Activated T-helper 17 cell treated with anti-CD3 and anti-CD28 coated beads, Interleukin-2, amount 50 U/mL, for 72 hours (primary cell): ENCODE measurements around the gene EIF5B. TPM values are rescaled to one million over a fixed set of nuclear protein-coding genes. Genes with fewer than 3 reads are reported as not detected.
A peak's percentile ranks its signal among the peaks of the same experiment; 100 is the strongest.
"Not testable (repeated sequence)": the region's sequence is repeated elsewhere in the genome, so short reads cannot be mapped to it uniquely, and the experiment has no call there.

Experiments used
- ATAC-seq: fragments of 150-1000 bp; cut with Tn5 transposase; replicated peaks from 2 replicates; pipeline ENCODE4 v1.10.0; 2021; ENCODE audit warnings: mild to moderate bottlenecking, moderate library complexity
- H3K27ac Mint-ChIP-seq: one replicate; pipeline ENCODE4 v1.8.0; 2022; ENCODE audit warnings: mixed read lengths
- H3K27me3 Mint-ChIP-seq: one replicate; pipeline ENCODE4 v1.8.0; 2022; ENCODE audit warnings: mixed read lengths
- H3K36me3 Mint-ChIP-seq: one replicate; pipeline ENCODE4 v1.8.0; 2022; ENCODE audit warnings: low read depth, mild to moderate bottlenecking, mixed read lengths
- H3K4me1 Mint-ChIP-seq: one replicate; pipeline ENCODE4 v1.8.0; 2022; ENCODE audit warnings: mixed read lengths
- H3K4me3 Mint-ChIP-seq: one replicate; pipeline ENCODE4 v1.8.0; 2022; ENCODE audit warnings: mild to moderate bottlenecking, mixed read lengths
- H3K9me3 Mint-ChIP-seq: one replicate; pipeline ENCODE4 v1.8.0; 2022; ENCODE audit warnings: mixed read lengths
- total RNA-seq, 2 donors: library from RNA; stranded (reverse); gene quantifications; one replicate each; pipeline ENCODE4 v1.2.3, GENCODE V29; 2022

EIF5B gene, protein sequence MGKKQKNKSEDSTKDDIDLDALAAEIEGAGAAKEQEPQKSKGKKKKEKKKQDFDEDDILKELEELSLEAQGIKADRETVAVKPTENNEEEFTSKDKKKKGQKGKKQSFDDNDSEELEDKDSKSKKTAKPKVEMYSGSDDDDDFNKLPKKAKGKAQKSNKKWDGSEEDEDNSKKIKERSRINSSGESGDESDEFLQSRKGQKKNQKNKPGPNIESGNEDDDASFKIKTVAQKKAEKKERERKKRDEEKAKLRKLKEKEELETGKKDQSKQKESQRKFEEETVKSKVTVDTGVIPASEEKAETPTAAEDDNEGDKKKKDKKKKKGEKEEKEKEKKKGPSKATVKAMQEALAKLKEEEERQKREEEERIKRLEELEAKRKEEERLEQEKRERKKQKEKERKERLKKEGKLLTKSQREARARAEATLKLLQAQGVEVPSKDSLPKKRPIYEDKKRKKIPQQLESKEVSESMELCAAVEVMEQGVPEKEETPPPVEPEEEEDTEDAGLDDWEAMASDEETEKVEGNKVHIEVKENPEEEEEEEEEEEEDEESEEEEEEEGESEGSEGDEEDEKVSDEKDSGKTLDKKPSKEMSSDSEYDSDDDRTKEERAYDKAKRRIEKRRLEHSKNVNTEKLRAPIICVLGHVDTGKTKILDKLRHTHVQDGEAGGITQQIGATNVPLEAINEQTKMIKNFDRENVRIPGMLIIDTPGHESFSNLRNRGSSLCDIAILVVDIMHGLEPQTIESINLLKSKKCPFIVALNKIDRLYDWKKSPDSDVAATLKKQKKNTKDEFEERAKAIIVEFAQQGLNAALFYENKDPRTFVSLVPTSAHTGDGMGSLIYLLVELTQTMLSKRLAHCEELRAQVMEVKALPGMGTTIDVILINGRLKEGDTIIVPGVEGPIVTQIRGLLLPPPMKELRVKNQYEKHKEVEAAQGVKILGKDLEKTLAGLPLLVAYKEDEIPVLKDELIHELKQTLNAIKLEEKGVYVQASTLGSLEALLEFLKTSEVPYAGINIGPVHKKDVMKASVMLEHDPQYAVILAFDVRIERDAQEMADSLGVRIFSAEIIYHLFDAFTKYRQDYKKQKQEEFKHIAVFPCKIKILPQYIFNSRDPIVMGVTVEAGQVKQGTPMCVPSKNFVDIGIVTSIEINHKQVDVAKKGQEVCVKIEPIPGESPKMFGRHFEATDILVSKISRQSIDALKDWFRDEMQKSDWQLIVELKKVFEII
- 10 to 100 TPM; 54.1 to 77.8 TPM for total RNA-seq

DNA sequence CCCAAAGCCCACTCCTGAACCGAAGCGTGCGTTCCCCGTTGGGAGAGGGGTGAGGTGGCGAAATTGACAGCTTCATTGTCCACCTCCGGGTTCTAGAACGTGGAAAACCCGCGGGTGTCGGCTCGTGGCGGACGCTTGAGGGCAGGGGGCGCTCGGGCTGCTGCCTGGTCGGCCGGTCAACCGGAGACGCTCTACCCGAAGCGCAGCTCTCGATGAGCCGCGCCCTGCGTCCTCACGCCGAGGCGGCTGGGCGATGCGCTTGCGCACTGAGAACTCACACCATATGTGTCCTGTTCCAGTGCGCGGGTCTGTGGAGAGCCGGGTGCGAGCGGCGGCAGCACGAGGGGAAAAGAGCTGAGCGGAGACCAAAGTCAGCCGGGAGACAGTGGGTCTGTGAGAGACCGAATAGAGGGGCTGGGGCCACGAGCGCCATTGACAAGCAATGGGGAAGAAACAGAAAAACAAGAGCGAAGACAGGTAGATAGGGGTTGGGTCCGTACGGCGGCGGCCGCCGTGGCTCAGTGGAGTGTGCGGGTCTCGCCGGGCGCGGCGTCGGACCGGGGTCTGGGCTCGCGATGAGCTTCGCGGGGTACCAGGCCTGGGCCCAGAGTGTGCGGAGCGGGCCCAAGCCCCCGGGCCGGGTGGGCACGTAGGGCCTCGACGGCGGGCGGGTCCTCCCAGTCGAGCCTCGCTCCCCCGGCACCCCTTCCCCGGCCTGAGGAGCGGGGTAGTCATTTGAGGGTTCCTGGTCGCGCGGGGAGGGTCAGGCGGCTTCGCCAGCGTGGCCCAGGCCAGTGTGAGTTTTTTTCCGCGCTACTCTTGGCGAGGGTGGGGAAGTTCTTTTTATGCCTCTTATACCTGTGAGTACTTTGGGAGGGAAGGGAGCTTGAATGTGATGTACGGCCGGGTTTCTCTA, at the start of gene EIF5B:
EIF5B (plus strand) TSS at position 277 of the 916 bp plus-strand sequence; CDS start at position 443, 166 bp downstream.
- Mint-ChIP-seq H3K36me3 (peaks cover 18% of the 10 kb centered on the region), H3K4me1 (peaks cover 17% of the 10 kb centered on the region)
- ATAC-seq = peak; percentile 79

DNA sequence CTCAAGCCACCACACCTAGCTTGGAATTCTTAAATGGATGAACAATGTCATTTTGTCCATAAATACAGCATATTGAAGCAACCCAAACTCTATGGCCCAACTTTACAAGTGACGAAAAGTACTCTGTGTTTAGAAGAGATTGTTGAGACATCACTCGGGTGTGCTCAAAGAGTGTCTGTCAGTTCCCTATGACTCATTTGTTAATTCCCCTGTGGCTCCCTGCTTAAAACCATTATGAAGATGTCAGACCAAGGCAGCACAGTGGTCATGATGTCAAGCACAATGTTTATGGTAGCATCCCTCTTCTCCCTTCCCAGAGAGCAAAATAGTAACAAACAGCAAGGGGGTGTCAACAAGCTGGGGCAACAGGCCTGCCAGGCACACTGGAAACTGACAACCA, 39.2 kb upstream of the EIF5B start:
- H3K27ac Mint-ChIP-seq = no peak overlapping the region
- H3K27me3 Mint-ChIP-seq = no peaks in the 10 kb centered on the region
- no peak overlapping the region for H3K4me3 Mint-ChIP-seq
- no peak for ATAC-seq
- H3K4me1 Mint-ChIP-seq = no peaks in the 10 kb centered on the region
- no peaks in the 10 kb centered on the region for H3K9me3 Mint-ChIP-seq
- H3K36me3 Mint-ChIP-seq = no peaks in the 10 kb centered on the region

More for the DNA sequence above, at the start of gene EIF5B:
- no peaks in the 10 kb centered on the region for H3K9me3 Mint-ChIP-seq
- no peaks in the 10 kb centered on the region for H3K27me3 Mint-ChIP-seq
- no peak within 1 kb of the TSS for H3K4me3 Mint-ChIP-seq
- H3K27ac Mint-ChIP-seq = no peak within 1 kb of the TSS

GRCh38 chr2:99299580-99299979, 37.6 kb upstream of the EIF5B start:
- Mint-ChIP-seq H3K36me3 (peaks cover 3% of the 10 kb centered on the region), H3K27ac (no peak overlapping the region), H3K9me3 (no peaks in the 10 kb centered on the region), H3K4me3 (no peak overlapping the region), H3K27me3 (no peaks in the 10 kb centered on the region), H3K4me1 (no peaks in the 10 kb centered on the region)
- no peak for ATAC-seq

DNA sequence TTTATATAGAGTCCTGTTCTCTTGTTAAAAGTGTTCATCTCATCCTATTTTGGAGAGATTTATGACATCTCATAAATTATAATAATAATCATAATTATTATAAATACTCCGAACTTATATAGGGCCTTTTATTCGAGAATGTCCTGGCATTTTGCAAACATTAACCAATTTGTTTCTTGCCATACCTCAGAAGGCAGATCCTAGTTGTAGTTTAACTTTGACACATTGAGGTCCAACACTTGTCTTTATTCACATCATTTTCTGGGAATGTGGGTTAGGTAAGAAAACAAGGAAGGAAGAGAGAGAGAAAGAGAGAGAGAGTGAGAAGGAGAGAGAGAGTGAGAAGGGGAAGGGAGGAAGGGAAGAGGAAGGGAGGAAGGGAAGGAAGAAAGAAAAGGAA, 36.1 kb upstream of the EIF5B start, which contains the start of gene LYG1:
LYG1 (minus strand) TSS at position 101 of the 400 bp plus-strand sequence. CDS start 5,527 bp downstream, outside the sequence.
- not testable (repeated sequence) for H3K36me3 Mint-ChIP-seq, ATAC-seq, H3K4me3 Mint-ChIP-seq, H3K4me1 Mint-ChIP-seq, H3K9me3 Mint-ChIP-seq, H3K27ac Mint-ChIP-seq, H3K27me3 Mint-ChIP-seq

DNA sequence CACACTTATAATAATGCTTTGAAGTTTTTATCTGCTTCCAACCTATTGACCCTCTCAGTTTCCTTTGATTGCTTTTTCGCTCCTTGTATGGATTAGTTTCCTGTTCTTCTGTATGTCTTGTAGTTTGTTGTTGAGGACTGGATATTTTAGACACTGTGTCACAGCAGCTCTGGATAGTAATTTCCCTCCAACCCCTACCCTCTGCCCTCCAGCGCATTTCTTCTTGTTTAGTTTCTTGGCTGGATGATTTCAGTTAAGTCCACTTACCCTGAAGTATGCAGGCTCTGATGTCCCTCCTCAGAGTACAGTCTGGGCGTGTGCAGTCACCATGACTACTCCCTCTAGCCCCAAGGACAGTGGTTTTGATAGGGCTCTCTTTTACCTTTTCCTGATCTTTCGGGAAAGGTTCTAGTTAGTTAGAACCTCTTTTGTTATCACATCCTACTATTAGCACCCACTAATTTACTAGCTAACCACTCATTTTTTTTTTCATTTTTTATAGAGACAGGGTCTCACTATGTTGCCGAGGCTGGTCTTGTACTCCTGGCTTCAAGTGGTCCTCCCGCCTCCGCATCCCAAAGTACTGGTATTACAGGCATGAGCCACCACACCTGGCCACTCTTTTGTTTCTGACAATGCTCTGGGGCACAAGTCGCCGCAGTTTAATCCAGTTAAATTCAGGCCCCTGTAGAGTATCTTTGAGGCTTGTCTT, 19.9 kb upstream of the EIF5B start:
- ATAC-seq = no peak
- no peaks in the 10 kb centered on the region for H3K4me1 Mint-ChIP-seq
- peaks cover 57% of the 10 kb centered on the region for H3K36me3 Mint-ChIP-seq
- H3K27me3 Mint-ChIP-seq = no peaks in the 10 kb centered on the region
- no peaks in the 10 kb centered on the region for H3K9me3 Mint-ChIP-seq
- H3K4me3 Mint-ChIP-seq = no peak overlapping the region
- no peak overlapping the region for H3K27ac Mint-ChIP-seq

GRCh38 chr2:99317873-99318200, 19.4 kb upstream of the EIF5B start:
- H3K36me3 Mint-ChIP-seq = peaks cover 62% of the 10 kb centered on the region
- H3K4me1 Mint-ChIP-seq, H3K4me3 Mint-ChIP-seq, H3K27me3 Mint-ChIP-seq, H3K27ac Mint-ChIP-seq, ATAC-seq, H3K9me3 Mint-ChIP-seq: not testable (repeated sequence)

DNA sequence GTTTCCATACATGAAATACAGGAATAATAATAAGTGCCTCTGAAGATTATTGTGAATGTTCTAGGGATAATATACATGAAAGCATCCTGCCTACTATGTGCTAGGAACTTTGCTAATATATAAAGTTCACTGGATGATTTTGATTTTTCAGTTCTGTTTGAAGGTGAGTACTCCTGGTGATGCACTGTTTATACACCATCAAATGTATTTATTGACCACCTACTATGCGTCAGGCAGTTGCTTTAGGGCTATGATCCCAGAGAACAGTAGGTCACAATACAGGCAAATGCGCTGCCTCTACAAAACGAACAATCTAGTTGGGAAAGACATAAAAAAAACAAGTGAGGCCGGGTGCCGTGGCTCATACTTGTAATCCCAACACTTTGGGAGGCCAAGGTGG, 11.8 kb upstream of the EIF5B start:
- Mint-ChIP-seq H3K9me3 (no peaks in the 10 kb centered on the region), H3K4me1 (no peaks in the 10 kb centered on the region), H3K27ac (no peak overlapping the region), H3K4me3 (no peak overlapping the region), H3K36me3 (peaks cover 100% of the 10 kb centered on the region), H3K27me3 (no peaks in the 10 kb centered on the region)
- ATAC-seq = no peak

- H3K36me3 Mint-ChIP-seq = peaks cover 28% of the 10 kb centered on the region
- ATAC-seq = peak; percentile 86
- no peaks in the 10 kb centered on the region for H3K27me3 Mint-ChIP-seq
- H3K4me3 Mint-ChIP-seq = no peak within 1 kb of the TSS
- no peaks in the 10 kb centered on the region for H3K9me3 Mint-ChIP-seq
- peaks cover 9% of the 10 kb centered on the region for H3K4me1 Mint-ChIP-seq
- no peak within 1 kb of the TSS for H3K27ac Mint-ChIP-seq
Observed at GRCh38 chr2:99335911-99336803, 1.0 kb upstream of the EIF5B start, which contains the start of gene TXNDC9. Gene TXNDC9 (minus strand): TSS chr2:99336333. CDS start chr2:99333210, 3,123 bp downstream.

DNA sequence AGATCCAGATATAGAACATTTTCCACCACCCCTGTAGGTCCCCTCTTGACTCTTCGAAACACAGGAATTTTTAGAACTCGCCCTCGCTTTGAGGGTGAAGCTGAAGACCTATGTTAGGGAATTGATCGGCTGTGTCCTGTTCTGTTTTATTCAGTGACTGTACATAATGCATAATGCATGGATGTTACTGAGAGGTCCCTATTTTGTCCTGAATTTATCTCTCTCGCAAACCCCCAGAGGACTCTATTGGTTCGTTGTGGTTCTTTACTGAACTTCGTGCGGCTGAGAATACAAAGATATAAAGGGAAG, 431 bp upstream of the EIF5B start:
- Mint-ChIP-seq H3K9me3 (no peaks in the 10 kb centered on the region), H3K4me3 (no peak overlapping the region), H3K27ac (no peak overlapping the region), H3K27me3 (no peaks in the 10 kb centered on the region), H3K4me1 (peaks cover 15% of the 10 kb centered on the region), H3K36me3 (peaks cover 22% of the 10 kb centered on the region)
- no peak for ATAC-seq

DNA sequence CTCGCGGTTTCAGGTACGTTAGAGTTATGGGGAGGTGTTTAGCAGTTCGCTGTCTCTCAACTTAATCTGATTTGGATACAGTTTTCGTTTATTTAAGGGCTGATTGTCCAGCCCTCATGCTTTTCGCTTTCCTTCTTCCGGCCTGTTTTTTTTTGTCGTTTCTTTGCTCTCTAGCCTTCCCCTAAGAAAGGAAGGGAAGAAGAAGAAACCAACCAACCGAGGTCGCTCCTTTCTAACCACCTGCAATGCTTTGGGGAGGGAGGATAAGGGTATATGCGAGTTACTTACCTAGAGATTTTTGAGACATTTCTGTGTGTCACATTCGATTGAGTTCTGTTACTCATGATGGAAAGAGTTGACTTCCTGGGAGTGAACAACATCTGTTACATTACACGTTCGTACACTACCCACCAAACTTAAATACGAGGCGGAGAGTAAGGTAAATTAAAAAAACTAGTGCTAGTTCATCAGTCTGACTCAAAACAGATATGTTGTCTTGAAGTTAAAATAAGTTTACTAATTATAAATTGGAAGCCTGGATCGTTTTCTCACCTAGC, 918 bp downstream of the EIF5B start:
- peaks cover 17% of the 10 kb centered on the region for H3K4me1 Mint-ChIP-seq
- no peaks in the 10 kb centered on the region for H3K9me3 Mint-ChIP-seq
- H3K27ac Mint-ChIP-seq = no peak overlapping the region
- no peak overlapping the region for H3K4me3 Mint-ChIP-seq
- no peaks in the 10 kb centered on the region for H3K27me3 Mint-ChIP-seq
- H3K36me3 Mint-ChIP-seq = peaks cover 18% of the 10 kb centered on the region
- ATAC-seq = no peak

DNA sequence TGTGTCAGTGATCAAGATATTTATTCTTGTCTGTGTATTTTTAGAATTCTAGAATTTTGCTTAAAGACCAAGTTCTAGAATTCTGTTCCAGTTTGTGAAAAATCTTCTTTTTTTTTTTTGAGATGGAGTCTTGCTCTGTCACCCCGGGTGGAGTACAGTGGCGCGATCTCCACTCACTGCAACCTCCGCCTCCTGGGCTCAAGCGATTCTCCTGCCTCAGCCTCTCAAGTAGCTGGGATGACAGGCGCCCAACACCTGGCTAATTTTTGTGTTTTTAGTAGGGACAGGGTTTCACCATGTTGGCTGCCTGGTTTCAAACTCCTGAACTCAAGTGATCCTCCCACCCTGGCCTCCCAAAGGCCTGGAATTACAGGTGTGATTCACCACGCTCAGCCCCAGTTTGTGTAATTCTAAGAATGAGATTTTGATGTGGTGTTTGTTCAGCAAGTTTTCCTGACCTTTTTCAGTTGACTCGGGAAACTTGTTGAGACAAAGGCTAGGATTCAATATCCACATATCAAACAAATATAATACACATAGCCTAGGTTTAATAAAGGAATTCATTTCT, 3.6 kb downstream of the EIF5B start:
- Mint-ChIP-seq H3K27me3 (no peaks in the 10 kb centered on the region), H3K4me3 (peak overlapping the region; percentile 15), H3K4me1 (peaks cover 23% of the 10 kb centered on the region), H3K27ac (peak overlapping the region; percentile 58), H3K36me3 (peaks cover 36% of the 10 kb centered on the region), H3K9me3 (no peaks in the 10 kb centered on the region)
- no peak for ATAC-seq

GRCh38 chr2:99342536-99342935, 5.3 kb downstream of the EIF5B start:
- H3K4me1 Mint-ChIP-seq = peaks cover 32% of the 10 kb centered on the region
- H3K36me3 Mint-ChIP-seq = peaks cover 46% of the 10 kb centered on the region
- no peaks in the 10 kb centered on the region for H3K27me3 Mint-ChIP-seq
- no peak overlapping the region for H3K4me3 Mint-ChIP-seq
- H3K27ac Mint-ChIP-seq = peak overlapping the region; percentile 54
- H3K9me3 Mint-ChIP-seq = no peaks in the 10 kb centered on the region
- ATAC-seq = no peak
